GM12891 (cell line): ENCODE data around the gene VPS26C.

Source experiments
- POLR2A ChIP-seq: IDR thresholded peaks from 2 replicates; pipeline ENCODE4 v1.6.1; 2011; ENCODE audit warnings: low read depth, low read length, control low read depth
- POLR2AphosphoS5 ChIP-seq: IDR thresholded peaks from 2 replicates; pipeline ENCODE4 v1.6.1; 2011; ENCODE audit warnings: low read depth, low read length, control low read depth
- TAF1 ChIP-seq: IDR thresholded peaks from 2 replicates; pipeline ENCODE4 v1.6.1; 2011; ENCODE audit warnings: low read depth, low read length, control low read depth

DNA sequence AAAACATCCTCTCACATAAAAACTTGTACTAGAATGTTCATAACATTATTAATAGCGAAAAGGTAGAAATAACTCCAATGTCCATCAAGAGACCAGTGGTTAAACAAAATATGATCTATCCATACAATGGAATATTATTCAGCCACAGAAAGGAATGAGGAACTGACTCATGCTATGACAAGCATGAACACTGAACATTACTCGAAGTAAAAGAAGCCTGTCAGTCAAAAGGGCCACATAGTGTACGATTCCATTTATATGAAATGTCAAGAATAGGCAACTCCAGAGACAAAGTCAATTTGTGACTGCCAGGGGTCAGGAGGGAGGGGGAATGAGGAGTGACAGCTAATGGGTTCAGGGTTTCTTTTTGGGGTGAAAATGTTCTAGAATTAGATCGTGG lies 2.3 kb downstream of the VPS26C start:
- no peak for TF ChIP-seq TAF1
- TF ChIP-seq POLR2A = no peak
- no peak for TF ChIP-seq POLR2AphosphoS5
